CD4-positive, alpha-beta memory T cell (primary cell): Measurements from ENCODE around the gene ZC3HAV1L. TPM values are rescaled to one million over a fixed set of nuclear protein-coding genes. Genes with fewer than 3 reads are reported as not detected.
"Not testable (repeated sequence)": the region's sequence is repeated elsewhere in the genome, so short reads cannot be mapped to it uniquely, and the experiment has no call there.

ENCODE experiments used
- CTCF ChIA-PET: fragments of 350-600 bp; sonication (Branson Sonifier 250); formaldehyde crosslinking; loops from one replicate; lab custom pipeline; 2021; ENCODE audit warnings: inconsistent platforms; ENCODE audit not compliant: partially characterized antibody; lab: Charles Lee
- POLR2A ChIA-PET: fragments of 350-600 bp; sonication (Branson Sonifier 250); formaldehyde crosslinking; loops from one replicate; lab custom pipeline; 2021; ENCODE audit not compliant: partially characterized antibody; lab: Charles Lee
- DNase-seq, 5 donors: peaks; one replicate each; pipeline versions ENCODE4 v3.0.0 to v3.0.0-alpha.2; 2020 to 2022; ENCODE audit warnings: mixed read lengths in 1 of 5
- H3K27ac ChIP-seq: one replicate; pipeline ENCODE4 v1.7.0; 2013; ENCODE audit warnings: low read depth, low read length
- H3K27me3 ChIP-seq: 2 replicates; pipeline ENCODE4 v1.7.0; 2013; ENCODE audit warnings: mild to moderate bottlenecking, low read length, moderate library complexity; ENCODE audit not compliant: insufficient read depth
- H3K36me3 ChIP-seq: 2 replicates; pipeline ENCODE4 v1.7.0; 2013; ENCODE audit warnings: mild to moderate bottlenecking, low read length, moderate library complexity; ENCODE audit not compliant: insufficient read depth
- H3K4me1 ChIP-seq: 2 replicates; pipeline ENCODE4 v1.7.0; 2013; ENCODE audit warnings: mild to moderate bottlenecking, low read length, moderate library complexity; ENCODE audit not compliant: insufficient read depth
- H3K4me3 ChIP-seq, 2 donors: one replicate each; pipeline ENCODE4 v1.7.0; 2013; ENCODE audit warnings: low read length in 2 of 2, mild to moderate bottlenecking in 1 of 2
- H3K9me3 ChIP-seq, 2 donors: one replicate each; pipeline ENCODE4 v1.7.0; 2013; ENCODE audit warnings: low read length in 2 of 2, control low read depth in 1 of 2; ENCODE audit not compliant: control insufficient read depth in 1 of 2
- H3K27ac Mint-ChIP-seq, 7 donors: one replicate each; pipeline ENCODE4 v1.8.0; 2020 to 2021; ENCODE audit warnings: mixed read lengths in 7 of 7, mild to moderate bottlenecking in 6 of 7, inconsistent platforms in 3 of 7, moderate library complexity in 3 of 7
- H3K27me3 Mint-ChIP-seq, 2 donors: one replicate each; pipeline ENCODE4 v1.8.0; 2020 to 2021; ENCODE audit warnings: mixed read lengths in 2 of 2
- H3K36me3 Mint-ChIP-seq, 2 donors: one replicate each; pipeline ENCODE4 v1.8.0; 2020 to 2021; ENCODE audit warnings: mixed read lengths in 2 of 2, inconsistent platforms in 1 of 2, mild to moderate bottlenecking in 1 of 2
- H3K4me1 Mint-ChIP-seq, 4 donors: one replicate each; pipeline ENCODE4 v1.8.0; 2020 to 2021; ENCODE audit warnings: mixed read lengths in 4 of 4, mild to moderate bottlenecking in 1 of 4
- H3K4me3 Mint-ChIP-seq, 8 donors: one replicate each; pipeline ENCODE4 v1.8.0; 2020 to 2021; ENCODE audit warnings: mixed read lengths in 8 of 8, mild to moderate bottlenecking in 7 of 8, moderate library complexity in 6 of 8, inconsistent platforms in 3 of 8
- H3K9me3 Mint-ChIP-seq, 8 donors: one replicate each; pipeline ENCODE4 v1.8.0; 2020 to 2021; ENCODE audit warnings: mixed read lengths in 8 of 8, mild to moderate bottlenecking in 5 of 8, inconsistent platforms in 3 of 8, moderate library complexity in 1 of 8
- intact Hi-C: fragments of 100-400 bp; cut with micrococcal nuclease; formaldehyde crosslinking; loops from one replicate; pipeline ENCODE4 v1.15.1; 2023
- polyA plus RNA-seq, 2 donors: library from polyadenylated mRNA; unstranded; fragments of 300-500 nt; fragmentation: Illumina TruSeq; gene quantifications; one replicate each; pipeline ENCODE4 v1.2.3, GENCODE V29; 2021
- total RNA-seq, 2 experiments: library from RNA; stranded (reverse); gene quantifications; one replicate each; pipeline ENCODE4 v1.2.3, GENCODE V29; 2021

Gene ZC3HAV1L
- total and polyA plus RNA-seq, 4 experiments from 2014 or later = 0.37 to 4.6 (median 3.8) TPM; not detected in 1

DNA sequence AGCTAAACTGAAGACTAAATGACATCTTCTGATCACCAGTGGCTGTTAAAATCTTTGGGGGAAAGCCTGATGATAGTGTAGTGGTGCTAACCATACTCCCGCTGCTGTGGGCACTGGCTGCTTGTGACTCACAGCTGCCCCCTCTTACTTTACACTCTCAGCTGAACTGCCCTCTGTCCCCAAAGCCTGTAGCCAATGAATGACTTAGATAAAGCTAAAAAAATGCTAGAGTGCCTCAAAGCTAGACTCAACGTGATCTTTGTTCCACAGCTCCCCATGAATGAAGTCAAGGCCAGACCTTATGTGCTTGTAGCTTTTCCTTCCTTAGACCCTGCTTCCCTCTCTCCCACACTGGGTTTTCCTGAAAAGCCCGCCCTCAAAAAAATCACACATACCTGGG is 6.5 kb downstream of the ZC3HAV1L start:
- Histone ChIP-seq H3K36me3 (no peaks in the 10 kb centered on the region), H3K9me3 (no peaks in the 10 kb centered on the region), H3K27ac (no peak overlapping the region), H3K27me3 (no peaks in the 10 kb centered on the region), H3K4me1 (peaks cover 8% of the 10 kb centered on the region), H3K4me3 (no peak overlapping the region)
- no peaks in the 10 kb centered on the region for H3K27me3 Mint-ChIP-seq
- H3K4me1 Mint-ChIP-seq = peaks cover 7 to 9% (median 7%) of the 10 kb centered on the region in 4 donors
- H3K27ac Mint-ChIP-seq = no peak overlapping the region
- intact Hi-C loops = no loop called here
- H3K4me3 Mint-ChIP-seq = no peak overlapping the region
- no peaks in the 10 kb centered on the region for H3K36me3 Mint-ChIP-seq
- ChIA-PET POLR2A (no interaction called here), CTCF (interaction anchor here (1.3 to 2.8 kb wide), 3 partner anchors 12 to 143 kb away, joined by 4 to 17 read pairs (median 6); no protein-coding TSS in a partner anchor)
- no peaks in the 10 kb centered on the region for H3K9me3 Mint-ChIP-seq
- DNase-seq = no peak

DNA sequence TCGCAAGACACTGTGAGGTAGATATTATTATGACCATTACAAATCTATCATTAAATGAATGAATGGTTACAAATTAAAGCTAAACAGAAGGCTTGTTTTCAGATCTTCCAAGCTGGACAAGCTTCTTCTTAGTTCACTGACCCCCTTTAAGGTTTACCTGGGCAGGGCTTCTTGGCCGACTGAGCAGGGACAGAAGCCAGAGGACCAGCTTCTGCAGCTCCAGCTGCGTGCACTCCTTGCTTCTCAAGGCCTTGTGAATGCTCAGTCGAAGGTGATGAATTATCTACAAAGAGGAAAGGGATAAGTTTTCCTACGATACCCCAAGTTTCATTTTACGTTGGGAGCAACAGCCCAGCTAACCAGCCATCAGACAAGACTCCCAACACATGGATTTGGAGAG is 9.3 kb downstream of the ZC3HAV1L start:
- Mint-ChIP-seq H3K36me3 (no peaks in the 10 kb centered on the region), H3K27me3 (no peaks in the 10 kb centered on the region), H3K4me1 (no peaks in the 10 kb centered on the region), H3K27ac (peak overlapping the region in 1 of 7 donors; percentile 3), H3K9me3 (no peaks in the 10 kb centered on the region), H3K4me3 (no peak overlapping the region)
- Histone ChIP-seq H3K4me3 (no peak overlapping the region), H3K36me3 (no peaks in the 10 kb centered on the region), H3K9me3 (no peaks in the 10 kb centered on the region), H3K4me1 (no peaks in the 10 kb centered on the region), H3K27me3 (no peaks in the 10 kb centered on the region), H3K27ac (no peak overlapping the region)
- ChIA-PET POLR2A (interaction anchor here (1.5 to 1.6 kb wide), 2 partner anchors 9 to 16 kb away, joined by 4 to 5 read pairs; no protein-coding TSS in a partner anchor), CTCF (interaction anchor here (1.6 to 2.9 kb wide), 2 partner anchors 7 to 9 kb away, joined by 10 read pairs; no protein-coding TSS in a partner anchor)
- DNase-seq = no peak
- intact Hi-C loops = no loop called here

DNA sequence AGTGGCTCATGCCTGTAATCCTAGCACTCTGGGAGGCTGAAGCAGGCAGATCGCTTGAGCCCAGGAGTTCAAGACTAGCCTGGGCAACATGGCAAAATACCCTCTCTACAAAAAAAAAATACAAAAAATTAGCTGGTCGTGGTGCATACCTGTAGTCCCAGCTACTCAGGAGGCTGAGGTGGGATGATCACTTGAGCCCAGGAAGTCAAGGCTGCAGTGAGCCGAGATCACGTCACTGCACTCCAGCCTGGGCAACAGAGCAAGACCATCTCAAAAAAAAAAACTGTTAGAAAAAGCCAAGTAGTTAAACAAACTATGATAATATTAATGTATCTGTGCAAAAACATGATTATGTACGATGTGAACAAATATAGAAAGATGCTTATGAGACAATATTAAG is 10.0 kb downstream of the ZC3HAV1L start:
- H3K4me3 ChIP-seq, H3K27me3 ChIP-seq, H3K27ac Mint-ChIP-seq, H3K9me3 Mint-ChIP-seq, H3K27me3 Mint-ChIP-seq, H3K36me3 Mint-ChIP-seq, H3K9me3 ChIP-seq, H3K4me1 ChIP-seq, H3K36me3 ChIP-seq, DNase-seq, intact Hi-C loops, H3K27ac ChIP-seq, H3K4me1 Mint-ChIP-seq, H3K4me3 Mint-ChIP-seq: not testable (repeated sequence)
- CTCF ChIA-PET = interaction anchor here (1.6 to 2.9 kb wide), 2 partner anchors 8 kb away, joined by 10 read pairs; no protein-coding TSS in a partner anchor
- POLR2A ChIA-PET = interaction anchor here (0.6 to 1.6 kb wide), 3 partner anchors 9 to 58 kb away, joined by 3 to 5 read pairs (median 4); no protein-coding TSS in a partner anchor

DNA sequence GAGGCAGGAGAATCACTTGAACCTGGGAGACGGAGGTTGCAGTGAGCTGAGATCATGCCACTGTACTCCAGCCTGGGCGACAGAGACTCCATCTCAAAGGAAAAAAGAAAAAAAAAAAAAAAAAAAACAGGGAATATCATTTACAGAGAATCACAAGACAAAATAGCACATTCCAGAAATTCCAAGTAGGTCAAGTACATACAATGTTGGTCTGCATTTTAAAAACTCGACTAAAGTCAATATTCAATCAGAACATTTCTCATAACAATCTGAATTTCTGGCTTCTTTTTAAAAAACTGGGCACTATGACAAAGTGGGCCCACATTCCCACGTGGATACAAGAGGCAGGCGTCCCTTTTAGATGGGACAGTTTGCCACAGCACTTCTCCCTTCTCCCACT is 12.8 kb downstream of the ZC3HAV1L start:
- POLR2A ChIA-PET = no interaction called here
- DNase-seq = no peak
- no peaks in the 10 kb centered on the region for H3K4me1 ChIP-seq

DNA sequence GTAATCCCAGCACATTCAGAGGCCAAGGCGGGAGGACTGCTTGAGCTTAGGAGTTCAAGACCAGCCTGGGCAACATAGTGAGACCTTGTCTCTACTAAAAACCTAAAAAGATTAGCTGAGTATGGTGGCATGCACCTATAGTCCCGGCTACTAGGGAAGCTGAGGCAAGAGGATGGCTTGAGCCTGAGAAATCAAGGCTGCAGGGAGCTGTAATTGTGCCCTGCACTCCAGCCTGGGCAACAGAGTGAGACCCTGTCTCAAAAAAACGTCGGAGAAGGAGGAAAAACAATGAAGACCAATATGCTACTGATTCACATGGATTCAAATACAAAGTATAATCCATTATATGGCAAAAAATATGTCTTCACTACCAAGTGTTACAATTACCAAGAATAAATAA is 13.6 kb downstream of the ZC3HAV1L start:
- H3K9me3 ChIP-seq = no peaks in the 10 kb centered on the region
- no peaks in the 10 kb centered on the region for H3K36me3 ChIP-seq
- H3K27ac Mint-ChIP-seq = no peak overlapping the region
- no peak overlapping the region for H3K4me3 Mint-ChIP-seq
- no peaks in the 10 kb centered on the region for H3K36me3 Mint-ChIP-seq
- H3K9me3 Mint-ChIP-seq = no peaks in the 10 kb centered on the region
- ChIA-PET CTCF (interaction anchor here (0.6 to 9.6 kb wide), 4 partner anchors 15 to 106 kb away, joined by 3 to 140 read pairs (median 4); no protein-coding TSS in a partner anchor), POLR2A (no interaction called here)
- H3K27ac ChIP-seq = no peak overlapping the region
- no peaks in the 10 kb centered on the region for H3K27me3 ChIP-seq
- no peak for DNase-seq
- intact Hi-C loops = no loop called here
- no peaks in the 10 kb centered on the region for H3K4me1 ChIP-seq
- H3K4me3 ChIP-seq = no peak overlapping the region
- H3K27me3 Mint-ChIP-seq = no peaks in the 10 kb centered on the region
- H3K4me1 Mint-ChIP-seq = peaks cover 0 to 7% (median under 1%) of the 10 kb centered on the region in 4 donors

More for the DNA sequence above, 12.8 kb downstream of the ZC3HAV1L start:
- Mint-ChIP-seq H3K4me3 (no peak overlapping the region), H3K27me3 (no peaks in the 10 kb centered on the region), H3K27ac (peak overlapping the region in 1 of 7 donors; percentile 3), H3K4me1 (peaks cover 0 to 3% (median 0%) of the 10 kb centered on the region in 4 donors), H3K36me3 (no peaks in the 10 kb centered on the region), H3K9me3 (no peaks in the 10 kb centered on the region)
- intact Hi-C loops = no loop called here
- CTCF ChIA-PET = interaction anchor here (1.4 to 9.6 kb wide), 2 partner anchors 14 to 50 kb away, joined by 4 to 140 read pairs; no protein-coding TSS in a partner anchor
- Histone ChIP-seq H3K4me3 (no peak overlapping the region), H3K27me3 (no peaks in the 10 kb centered on the region), H3K36me3 (no peaks in the 10 kb centered on the region), H3K9me3 (no peaks in the 10 kb centered on the region), H3K27ac (no peak overlapping the region)

DNA sequence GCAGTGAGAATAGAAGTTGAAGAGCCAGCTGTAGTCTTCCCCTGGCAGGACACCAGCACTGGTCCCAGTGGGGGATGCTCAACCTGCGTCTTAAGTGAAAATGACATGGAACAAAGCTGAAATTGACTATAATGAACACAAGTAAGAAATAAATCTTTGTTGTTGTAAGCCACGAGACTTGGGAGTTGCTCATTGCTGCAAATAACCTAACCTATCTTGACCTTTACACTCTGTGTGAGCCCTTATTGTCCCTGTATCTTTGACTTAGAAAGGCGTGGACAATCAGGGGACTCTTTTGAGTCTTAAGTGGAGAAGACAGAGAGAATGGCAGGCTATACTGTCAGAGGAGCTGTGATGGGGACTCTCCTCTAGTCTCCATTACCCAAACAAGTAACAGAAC is 16.9 kb downstream of the ZC3HAV1L start:
- Mint-ChIP-seq H3K4me1 (peaks cover 0 to 12% (median 5%) of the 10 kb centered on the region in 4 donors), H3K9me3 (no peaks in the 10 kb centered on the region), H3K4me3 (no peak overlapping the region), H3K27me3 (peaks cover 0 to 5% of the 10 kb centered on the region in 2 donors), H3K27ac (no peak overlapping the region), H3K36me3 (no peaks in the 10 kb centered on the region)
- Histone ChIP-seq H3K27ac (no peak overlapping the region), H3K4me3 (no peak overlapping the region), H3K27me3 (no peaks in the 10 kb centered on the region), H3K36me3 (no peaks in the 10 kb centered on the region), H3K4me1 (no peaks in the 10 kb centered on the region), H3K9me3 (no peaks in the 10 kb centered on the region)
- DNase-seq = no peak
- ChIA-PET CTCF (interaction anchor here (1.3 to 9.6 kb wide), 11 partner anchors 19 to 132 kb away, joined by 4 to 140 read pairs (median 8); a partner anchor contains a TSS), POLR2A (interaction anchor here (1.0 to 1.3 kb wide), 3 partner anchors 24 to 109 kb away, joined by 3 read pairs; no protein-coding TSS in a partner anchor)
- intact Hi-C loops = no loop called here

DNA sequence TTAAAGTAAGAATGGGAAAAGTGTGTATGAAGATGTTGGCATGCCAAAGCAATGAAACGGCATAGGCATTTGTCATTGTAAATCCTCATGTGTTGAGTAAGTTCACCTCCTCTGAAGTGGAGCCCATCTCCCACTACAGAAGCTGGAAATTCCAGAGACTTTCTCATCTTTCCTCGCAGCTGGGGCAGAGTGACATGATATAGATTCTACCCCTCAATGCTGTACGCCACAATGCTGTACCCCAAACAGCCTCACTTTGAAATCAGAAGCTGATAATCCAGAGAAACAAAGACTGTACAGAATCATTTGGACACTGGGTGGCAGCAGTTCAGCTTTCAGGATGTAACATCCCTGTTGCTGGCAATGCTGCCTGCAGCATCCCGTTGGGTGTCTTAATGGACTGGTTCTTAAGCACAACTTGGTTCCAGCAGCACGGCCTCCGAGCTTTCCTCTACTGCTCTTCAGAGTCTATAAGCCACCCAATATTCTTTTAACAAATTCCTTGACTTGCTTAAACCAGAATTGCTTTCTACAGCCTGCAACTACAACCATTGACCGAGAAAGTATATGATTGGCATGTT is 18.8 kb downstream of the ZC3HAV1L start:
- Mint-ChIP-seq H3K4me1 (peaks cover 0 to 12% (median 5%) of the 10 kb centered on the region in 4 donors), H3K27me3 (peaks cover 0 to 5% of the 10 kb centered on the region in 2 donors), H3K36me3 (no peaks in the 10 kb centered on the region), H3K4me3 (no peak overlapping the region), H3K27ac (no peak overlapping the region), H3K9me3 (no peaks in the 10 kb centered on the region)
- Histone ChIP-seq H3K4me3 (no peak overlapping the region), H3K27me3 (no peaks in the 10 kb centered on the region), H3K36me3 (no peaks in the 10 kb centered on the region), H3K4me1 (no peaks in the 10 kb centered on the region), H3K9me3 (no peaks in the 10 kb centered on the region), H3K27ac (no peak overlapping the region)
- intact Hi-C loops = loop anchor here (1.0 kb wide), 5 partner anchors 27 to 214 kb away; partner anchors contain the start of gene UBN2
- ChIA-PET CTCF (interaction anchor here (0.7 to 9.6 kb wide), 34 partner anchors 9 to 288 kb away, joined by 3 to 140 read pairs (median 4); a partner anchor contains a TSS), POLR2A (interaction anchor here (0.8 to 2.0 kb wide), 9 partner anchors 17 to 130 kb away, joined by 3 to 11 read pairs (median 5); a partner anchor contains a TSS)
- DNase-seq = peak; percentile 56 to 71 (median 63)
